Heart left ventricle (tissue), 13 donors: Measurements from ENCODE around the gene STRAP.

Experiments
- POLR2A ChIP-seq, 2 donors: fragments of 450-650 bp; IDR thresholded peaks; one replicate each; pipeline ENCODE4 v1.6.1; 2017; ENCODE audit warnings: antibody characterized with exemption in 2 of 2, mild to moderate bottlenecking in 2 of 2, moderate library complexity in 2 of 2
- TF ChIP-seq, protein P1 (sequence below), 12 donors: fragments of 200-600 bp; sonication (generic) in 4 of 12; IDR thresholded peaks; one replicate each; pipeline versions ENCODE4 v1.5.0 to v1.8.0; 2018 to 2022; ENCODE audit warnings: antibody characterized with exemption in 12 of 12, mild to moderate bottlenecking in 5 of 12
- donor health status: ischemic (EF 13 %, LVEDD 7.1; RV severe dilation, severe dysfunction).
- donor health status: DM: no; HTN: yes; CAD: no.
- donor health status: DM: no; HTN: no; CAD: no.
- donor health status: ischemic (EF 25% LVEDD 6.9; RV normal size, moderate dysfunction).
- donor health status: ischemic (EF 25% LVEDD 5.7; RV mildly dilated, moderate dysfunction).
- donor health status: ischemic (EF 35%, LVEDD 5.7; RV mildly dilated, moderate dysfunction).
- donor health status: nonischemic (EF 11% LVEDD 7.7; RV severe dilation, severe dysfunction).
- donor health status: DM: yes; HTN: yes; CAD: no.
- donor health status: PGD.
- donor health status: ischemic (EF 29% LVEDD 5.4; RV normal size, mild dysfunction).
- donor health status: nonischemic (EF 23%, LVEDD 6.1; RV moderate dilation, normal function).

DNA sequence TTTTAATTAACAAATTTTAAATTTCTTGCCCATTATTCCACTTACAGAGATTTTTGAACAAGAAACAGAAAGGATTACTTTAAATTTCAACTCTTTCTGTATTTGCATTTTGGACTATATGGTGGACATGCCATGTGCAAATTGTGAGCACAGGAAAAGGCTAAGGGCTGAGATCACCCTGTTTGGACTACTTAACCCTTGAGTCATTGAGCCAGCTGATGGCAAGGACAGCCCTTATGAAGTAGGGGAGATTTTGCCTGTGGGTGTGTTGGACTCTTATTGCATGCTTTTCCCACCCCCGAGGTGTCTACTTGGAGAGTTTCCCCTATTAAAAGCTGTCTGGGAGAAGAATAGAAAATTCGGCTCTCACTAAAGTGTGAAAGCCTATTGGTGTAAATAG is 46.2 kb downstream of the STRAP start:
- TF ChIP-seq, protein P1, sequence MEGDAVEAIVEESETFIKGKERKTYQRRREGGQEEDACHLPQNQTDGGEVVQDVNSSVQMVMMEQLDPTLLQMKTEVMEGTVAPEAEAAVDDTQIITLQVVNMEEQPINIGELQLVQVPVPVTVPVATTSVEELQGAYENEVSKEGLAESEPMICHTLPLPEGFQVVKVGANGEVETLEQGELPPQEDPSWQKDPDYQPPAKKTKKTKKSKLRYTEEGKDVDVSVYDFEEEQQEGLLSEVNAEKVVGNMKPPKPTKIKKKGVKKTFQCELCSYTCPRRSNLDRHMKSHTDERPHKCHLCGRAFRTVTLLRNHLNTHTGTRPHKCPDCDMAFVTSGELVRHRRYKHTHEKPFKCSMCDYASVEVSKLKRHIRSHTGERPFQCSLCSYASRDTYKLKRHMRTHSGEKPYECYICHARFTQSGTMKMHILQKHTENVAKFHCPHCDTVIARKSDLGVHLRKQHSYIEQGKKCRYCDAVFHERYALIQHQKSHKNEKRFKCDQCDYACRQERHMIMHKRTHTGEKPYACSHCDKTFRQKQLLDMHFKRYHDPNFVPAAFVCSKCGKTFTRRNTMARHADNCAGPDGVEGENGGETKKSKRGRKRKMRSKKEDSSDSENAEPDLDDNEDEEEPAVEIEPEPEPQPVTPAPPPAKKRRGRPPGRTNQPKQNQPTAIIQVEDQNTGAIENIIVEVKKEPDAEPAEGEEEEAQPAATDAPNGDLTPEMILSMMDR (IDR thresholded peaks at IDR 0.05), result no peak
- no peak for TF ChIP-seq POLR2A (IDR thresholded peaks at IDR 0.05)
